GM12878 (cell line): Measurements from ENCODE around the gene KCNJ16. TPM values are rescaled to one million over a fixed set of nuclear protein-coding genes. Genes with fewer than 3 reads are reported as not detected.

Experiments used
- ATAC-seq: fragments of 200-7000 bp; cut with Tn5 transposase; 3 replicates; pipeline ENCODE4 v1.9.1; 2020; ENCODE audit warnings: mild to moderate bottlenecking, moderate library complexity
- BruUV-seq: library from RNA; stranded (reverse); fragments of 400-500 nt; replicated peaks from 2 replicates; lab custom pipeline; 2021; lab: Mats Ljungman, UMichigan
- CTCF ChIA-PET: fragments of 300-600 bp; sonication (Branson Sonifier 250); formaldehyde crosslinking; extraction: SDS; loops from one replicate; lab custom pipeline; 2021; ENCODE audit warnings: inconsistent platforms; lab: Yijun Ruan, JAX
- POLR2A ChIA-PET: fragments of 350-600 bp; formaldehyde crosslinking; extraction: SDS; loops from one replicate; lab custom pipeline; 2021; ENCODE audit warnings: inconsistent platforms; lab: Charles Lee
- RAD21 ChIA-PET: fragments of 300-600 bp; sonication (Branson Sonifier 250); formaldehyde crosslinking; loops from one replicate; lab custom pipeline; 2023; ENCODE audit warnings: antibody characterized with exemption; ENCODE audit not compliant: unreplicated experiment; lab: Charles Lee
- SMC1A ChIA-PET: fragments of 300-600 bp; sonication (Branson Sonifier 250); formaldehyde crosslinking; loops from one replicate; lab custom pipeline; 2023; ENCODE audit not compliant: unreplicated experiment, uncharacterized antibody; lab: Charles Lee
- DNase-seq: peaks from one replicate; pipeline ENCODE4 v3.0.0-alpha.2; 2011; ENCODE audit warnings: low read depth, low spot score
- FAIRE-seq: peaks from 3 replicates; lab custom pipeline; 2011; peaks lifted over from hg19 to GRCh38; lab: Jason Lieb, UNC
- H2AFZ ChIP-seq: 2 replicates; pipeline ENCODE4 v1.6.0; 2011; ENCODE audit warnings: low read depth, low read length, control low read depth; ENCODE audit not compliant: control insufficient read depth
- H3K27ac ChIP-seq: 2 replicates; pipeline ENCODE4 v1.5.1; 2011; ENCODE audit warnings: control low read depth; ENCODE audit not compliant: control insufficient read depth, insufficient read depth
- H3K27me3 ChIP-seq, 2 experiments: replicated peaks in 1 of 2; 2 replicates each; pipeline versions ENCODE4 v1.6.0 to v1.6.1; 2011; ENCODE audit warnings: low read length in 1 of 2; ENCODE audit not compliant: control insufficient read depth in 2 of 2, insufficient read depth in 2 of 2
- H3K36me3 ChIP-seq, 2 experiments: 2 replicates each; pipeline ENCODE4 v1.5.1; 2011; ENCODE audit warnings: low read length in 1 of 2; ENCODE audit not compliant: control insufficient read depth in 2 of 2, insufficient read depth in 2 of 2
- H3K4me1 ChIP-seq: 2 replicates; pipeline ENCODE4 v1.6.1; 2011; ENCODE audit warnings: mild to moderate bottlenecking, low read length, moderate library complexity, mixed read lengths; ENCODE audit not compliant: control insufficient read depth, insufficient read depth
- H3K4me2 ChIP-seq: 2 replicates; pipeline ENCODE4 v1.6.0; 2011; ENCODE audit warnings: control low read depth; ENCODE audit not compliant: control insufficient read depth, insufficient read depth
- H3K4me3 ChIP-seq: fragments of 200-600 bp; sonication (generic); 2 replicates; pipeline ENCODE4 v1.5.1; 2016
- H3K79me2 ChIP-seq: 2 replicates; pipeline ENCODE4 v1.6.0; 2011; ENCODE audit warnings: low read length; ENCODE audit not compliant: control insufficient read depth, insufficient read depth
- H3K9ac ChIP-seq: 2 replicates; pipeline ENCODE4 v1.8.0; 2011; ENCODE audit warnings: low read length, control low read depth, mixed read lengths; ENCODE audit not compliant: control insufficient read depth, insufficient read depth
- H3K9me3 ChIP-seq: replicated peaks from 3 replicates; pipeline ENCODE4 v1.5.1; 2011; ENCODE audit warnings: mild to moderate bottlenecking, low read length; ENCODE audit not compliant: control insufficient read depth, insufficient read depth
- H4K20me1 ChIP-seq: 2 replicates; pipeline ENCODE4 v1.6.0; 2011; ENCODE audit not compliant: control insufficient read depth, insufficient read depth
- ATF2 ChIP-seq: IDR thresholded peaks from 2 replicates; pipeline ENCODE4 v1.6.1; 2012; ENCODE audit warnings: low read length, inconsistent platforms
- ETV6 ChIP-seq, 2 experiments: fragments of 450-650 bp in 1 of 2; IDR thresholded peaks in 1 of 2; conservative IDR thresholded peaks in 1 of 2; 2 replicates each; pipeline ENCODE4 v1.6.1; 2014; ENCODE audit warnings: antibody characterized with exemption in 1 of 2, borderline replicate concordance in 1 of 2, low read depth in 1 of 2, mild to moderate bottlenecking in 1 of 2, moderate library complexity in 1 of 2
- HCFC1 ChIP-seq: fragments of 150-350 bp; IDR thresholded peaks from 2 replicates; pipeline ENCODE4 v1.6.1; 2014; ENCODE audit warnings: low read length
- MEF2B ChIP-seq: fragments of 450-650 bp; IDR thresholded peaks from 2 replicates; pipeline ENCODE4 v1.6.1; 2018; ENCODE audit warnings: mild to moderate bottlenecking, moderate library complexity; ENCODE audit not compliant: partially characterized antibody, poor library complexity, severe bottlenecking
- MTA3 ChIP-seq: IDR thresholded peaks from 2 replicates; pipeline ENCODE4 v1.6.1; 2012; ENCODE audit warnings: low read length, inconsistent platforms, borderline replicate concordance
- NBN ChIP-seq: fragments of 450-650 bp; IDR thresholded peaks from 2 replicates; pipeline ENCODE4 v1.6.1; 2016
- REST ChIP-seq: IDR thresholded peaks from 2 replicates; pipeline ENCODE4 v1.6.1; 2012; ENCODE audit warnings: mild to moderate bottlenecking, low read depth, low read length
- SUPT20H ChIP-seq: IDR thresholded peaks from 2 replicates; pipeline ENCODE4 v1.6.1; 2011; ENCODE audit warnings: low read depth, mild to moderate bottlenecking, low read length, moderate library complexity, borderline replicate concordance; ENCODE audit not compliant: control insufficient read depth
- USF1 ChIP-seq: IDR thresholded peaks from 2 replicates; pipeline ENCODE4 v1.6.1; 2011; ENCODE audit warnings: borderline replicate concordance, low read depth, mild to moderate bottlenecking, moderate library complexity, mixed read lengths, low read length; ENCODE audit not compliant: insufficient read depth; ENCODE audit errors: extremely low read length
- WRNIP1 ChIP-seq: IDR thresholded peaks from 2 replicates; pipeline ENCODE4 v1.6.1; 2011; ENCODE audit warnings: low read depth, low read length, improper control_type of control experiment, borderline replicate concordance
- WGBS: methylation state at CpG from one replicate; pipeline ENCODE4 v1.1.6; 2016; ENCODE audit warnings: low lambda C conversion rate; ENCODE audit not compliant: insufficient replicate concordance, insufficient coverage; ENCODE audit errors: missing lambda C conversion rate; 5-methylcytosine and 5-hydroxymethylcytosine counted together
- in situ Hi-C: fragments of 300-500 bp; cut with MboI; formaldehyde crosslinking; loops from 9 replicates; pipeline ENCODE4 v1.14.3; 2018; ENCODE audit warnings: mixed read lengths
- intact Hi-C: fragments of 100-400 bp; cut with micrococcal nuclease; formaldehyde crosslinking; loops from one replicate; pipeline ENCODE4 v1.14.2; 2022; ENCODE audit not compliant: unreplicated experiment
- polyA plus RNA-seq, 11 experiments: library from polyadenylated mRNA; depleted of rRNA in 4 of 11; unstranded in 6 of 11; stranded (reverse) in 5 of 11; fragments of >200 nt; fragmentation: Nextera tagmentation in 4 of 11; fragmentation: Illumina TruSeq in 1 of 11; extraction: Ambion mirVana in 4 of 11; extraction: Trizol in 1 of 11; gene quantifications; 1 replicate in 1 of 11; 2 replicates in 10 of 11; pipeline versions ENCODE4 v1.2.1 to v1.2.3, GENCODE V29; 2011 to 2016; ENCODE audit warnings: inconsistent platforms in 2 of 11, missing spikeins in 2 of 11, low read depth in 1 of 11
- total RNA-seq, 4 experiments: library from RNA; depleted of rRNA in 3 of 4; stranded (reverse); fragments of >200 nt in 3 of 4; fragmentation: Illumina TruSeq in 1 of 4; extraction: Trizol in 1 of 4; gene quantifications; 2 replicates each; pipeline versions ENCODE4 v1.2.1 to v1.2.3, GENCODE V29; 2013 to 2021
- TF ChIP-seq, protein P1 (sequence below): fragments of 450-650 bp; formaldehyde crosslinking; IDR thresholded peaks from 2 replicates; pipeline ENCODE4 v1.4.0; 2022; ENCODE audit warnings: mild to moderate bottlenecking, moderate library complexity

Gene KCNJ16
- total and polyA plus RNA-seq, 10 of the 15 experiments (the other 5 are each of a cell fraction or from before 2014, with no cell fraction given), result 0.08 to 0.24 (median 0.20) TPM; not detected in 7

GRCh38 chr17:70047619-70048419 lies 27.2 kb upstream of the KCNJ16 start:
- SMC1A ChIA-PET, result no interaction called here
- no peak for DNase-seq
- no peak for FAIRE-seq
- TF ChIP-seq USF1 (no peak), WRNIP1 (no peak), MEF2B (no peak), REST (no peak), HCFC1 (no peak), ETV6 (conservative IDR thresholded peaks at IDR 0.05 in 1 of 2, IDR thresholded peaks at IDR 0.05 in 1 of 2; ENCODE audit: borderline replicate concordance in 1 of 2, low read depth in 1 of 2) (no peak), NBN (no peak), MTA3 (no peak), ATF2 (no peak), SUPT20H (no peak)
- TF ChIP-seq, protein P1, sequence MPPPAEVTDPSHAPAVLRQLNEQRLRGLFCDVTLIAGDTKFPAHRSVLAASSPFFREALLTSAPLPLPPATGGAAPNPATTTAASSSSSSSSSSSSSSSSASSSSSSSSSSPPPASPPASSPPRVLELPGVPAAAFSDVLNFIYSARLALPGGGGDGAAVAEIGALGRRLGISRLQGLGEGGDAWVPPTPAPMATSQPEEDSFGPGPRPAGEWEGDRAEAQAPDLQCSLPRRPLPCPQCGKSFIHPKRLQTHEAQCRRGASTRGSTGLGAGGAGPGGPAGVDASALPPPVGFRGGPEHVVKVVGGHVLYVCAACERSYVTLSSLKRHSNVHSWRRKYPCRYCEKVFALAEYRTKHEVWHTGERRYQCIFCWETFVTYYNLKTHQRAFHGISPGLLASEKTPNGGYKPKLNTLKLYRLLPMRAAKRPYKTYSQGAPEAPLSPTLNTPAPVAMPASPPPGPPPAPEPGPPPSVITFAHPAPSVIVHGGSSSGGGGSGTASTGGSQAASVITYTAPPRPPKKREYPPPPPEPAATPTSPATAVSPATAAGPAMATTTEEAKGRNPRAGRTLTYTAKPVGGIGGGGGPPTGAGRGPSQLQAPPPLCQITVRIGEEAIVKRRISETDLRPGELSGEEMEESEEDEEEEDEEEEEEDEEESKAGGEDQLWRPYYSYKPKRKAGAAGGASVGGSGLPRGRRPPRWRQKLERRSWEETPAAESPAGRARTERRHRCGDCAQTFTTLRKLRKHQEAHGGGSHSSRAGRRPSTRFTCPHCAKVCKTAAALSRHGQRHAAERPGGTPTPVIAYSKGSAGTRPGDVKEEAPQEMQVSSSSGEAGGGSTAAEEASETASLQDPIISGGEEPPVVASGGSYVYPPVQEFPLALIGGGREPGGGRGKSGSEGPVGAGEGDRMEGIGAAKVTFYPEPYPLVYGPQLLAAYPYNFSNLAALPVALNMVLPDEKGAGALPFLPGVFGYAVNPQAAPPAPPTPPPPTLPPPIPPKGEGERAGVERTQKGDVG (CRISPR knock-in tag), result no peak
- no peak overlapping the region for H3K27ac ChIP-seq
- in situ Hi-C loops, result no loop called here
- no peak overlapping the region for H3K4me2 ChIP-seq
- 25% methylated on average over 5 of the region's 5 CpGs for whole genome bisulfite sequencing
- no peaks in the 10 kb centered on the region for H3K4me1 ChIP-seq
- no peaks in the 10 kb centered on the region for H3K9me3 ChIP-seq
- intact Hi-C loops, result no loop called here
- H4K20me1 ChIP-seq, result no peaks in the 10 kb centered on the region
- H3K79me2 ChIP-seq, result no peaks in the 10 kb centered on the region
- RAD21 ChIA-PET, result no interaction called here
- no peak overlapping the region for H2AFZ ChIP-seq
- no peak overlapping the region for H3K9ac ChIP-seq
- H3K36me3 ChIP-seq, result no peaks in the 10 kb centered on the region
- no peak overlapping the region for H3K4me3 ChIP-seq
- H3K27me3 ChIP-seq, result no peaks in the 10 kb centered on the region
- CTCF ChIA-PET, result interaction anchor here (1.8 kb wide), 1 partner anchor 96 kb away, joined by 5 read pairs; no protein-coding TSS in a partner anchor
- ATAC-seq, result no peak
- no TSS peak for BruUV-seq
- POLR2A ChIA-PET, result interaction anchor here (0.5 kb wide), 1 partner anchor 29 kb away, joined by 3 read pairs; no protein-coding TSS in a partner anchor
